KG1 (cell line): ENCODE results near the gene GSC2.

Experiments used
- DNase-seq: peaks from one replicate; lab custom pipeline; 2025; lab: John Stamatoyannopoulos, UW

GSC2 gene

DNA sequence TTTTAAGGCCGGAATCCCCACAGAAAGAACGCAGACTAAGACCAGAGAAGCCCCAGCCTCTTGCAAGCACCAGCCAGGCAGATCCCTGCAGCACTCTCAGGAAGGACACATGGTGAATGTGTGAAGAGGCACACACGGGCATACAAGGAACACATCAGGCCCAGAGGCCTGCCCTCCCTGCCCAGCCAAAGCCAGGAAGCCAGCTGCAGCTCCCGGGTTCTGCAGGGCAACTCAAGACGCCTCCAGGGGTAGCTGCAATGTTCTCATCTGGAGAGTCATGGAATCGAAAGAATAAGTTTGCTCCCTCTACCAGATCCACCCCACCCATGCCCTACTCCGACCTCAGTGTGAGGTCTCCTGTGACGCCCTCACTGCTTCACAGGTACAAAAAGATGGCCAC, 30.1 kb downstream of the GSC2 start:
- DNase-seq, result no peak

DNA sequence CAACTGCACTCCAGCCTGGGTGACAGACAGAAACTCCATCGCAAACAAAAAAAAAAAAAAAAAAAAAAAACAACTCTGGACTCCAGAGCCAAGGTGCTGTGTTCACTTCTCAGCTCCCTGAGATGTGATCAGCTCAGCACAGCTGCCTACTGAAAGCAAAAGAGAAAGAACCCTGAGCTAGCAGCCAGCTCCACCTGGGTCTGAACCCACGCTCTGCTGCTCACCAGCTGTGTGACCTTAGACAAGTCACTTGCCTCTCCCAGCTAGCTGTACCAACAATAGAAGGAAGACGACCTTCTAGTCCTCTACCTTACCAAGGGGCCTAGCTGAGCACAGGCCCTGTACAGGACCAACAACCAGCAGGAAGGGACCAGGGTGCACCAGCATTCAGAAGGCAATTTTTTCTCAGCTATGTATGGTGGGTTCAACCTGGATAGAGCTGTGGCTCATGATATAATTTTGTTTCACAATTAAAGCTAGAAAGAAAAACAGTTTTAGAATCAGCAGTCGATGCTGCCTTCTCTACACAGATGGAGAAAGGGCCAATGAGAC, 31.7 kb downstream of the GSC2 start:
- no peak for DNase-seq

DNA sequence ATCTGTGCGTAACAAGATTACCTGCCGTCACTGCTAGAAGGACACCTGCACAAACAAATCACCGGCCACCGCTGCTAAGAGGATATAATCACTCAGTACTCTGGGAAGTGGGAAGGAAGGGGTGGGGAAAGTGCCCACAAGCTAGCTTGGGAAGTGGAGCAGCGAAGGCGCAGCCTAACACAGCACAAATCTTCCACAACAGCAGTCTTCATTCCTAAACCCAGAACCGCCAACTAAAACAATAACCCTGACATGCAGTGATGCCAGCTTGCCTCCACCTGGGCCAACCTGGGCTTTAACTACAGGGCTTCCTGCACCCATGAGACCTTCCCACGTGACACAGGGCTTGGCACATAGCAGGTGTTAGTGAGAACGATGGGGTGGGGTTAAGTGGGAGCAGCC, 33.0 kb downstream of the GSC2 start:
- no peak for DNase-seq

DNA sequence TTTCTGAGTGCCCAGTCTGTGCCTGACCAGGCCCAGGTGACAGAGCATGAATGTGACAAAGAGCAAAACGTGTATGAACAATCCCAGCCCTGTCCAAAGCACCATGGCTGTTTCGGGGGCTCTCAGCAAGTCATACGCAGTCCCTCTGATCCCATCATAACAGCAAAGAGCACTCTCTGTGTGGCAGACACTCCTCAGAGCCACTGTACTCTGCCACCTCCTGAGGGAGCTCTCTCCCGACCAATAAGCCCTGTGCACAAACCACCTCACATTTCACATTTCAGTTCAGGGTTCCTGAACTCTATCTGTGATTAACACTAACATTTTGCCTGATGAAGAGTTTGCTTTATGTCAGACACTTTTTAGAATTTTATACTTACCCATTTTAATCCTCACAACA, 34.5 kb downstream of the GSC2 start:
- DNase-seq, result no peak

DNA sequence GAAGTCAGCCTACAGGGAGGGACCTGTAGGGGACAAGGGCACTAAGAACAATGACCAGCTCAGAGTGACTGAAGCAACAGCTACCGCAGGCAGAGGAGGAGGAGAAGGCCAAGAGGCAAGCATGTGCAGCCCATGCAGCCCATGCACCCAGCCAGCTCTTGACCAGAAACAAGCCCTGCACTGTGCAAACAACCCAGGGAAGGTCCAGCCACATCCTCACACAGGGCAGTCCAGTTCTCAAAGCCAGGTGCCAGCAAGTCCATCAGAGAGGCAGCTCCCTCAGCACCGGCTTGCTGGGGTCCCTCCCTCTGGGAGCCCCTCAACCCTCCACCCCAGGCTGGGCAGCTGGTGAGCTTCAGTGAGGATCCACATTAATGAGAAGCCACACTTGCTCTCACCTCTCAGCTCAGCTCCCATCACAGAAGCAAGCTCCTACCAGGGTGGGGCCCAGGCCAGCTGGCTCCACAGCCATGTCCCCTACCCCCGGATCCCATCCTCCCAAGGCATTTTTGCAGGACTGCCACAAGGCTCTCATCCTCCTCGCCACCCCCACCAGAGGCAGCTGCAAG, 35.0 kb downstream of the GSC2 start:
- no peak for DNase-seq

DNA sequence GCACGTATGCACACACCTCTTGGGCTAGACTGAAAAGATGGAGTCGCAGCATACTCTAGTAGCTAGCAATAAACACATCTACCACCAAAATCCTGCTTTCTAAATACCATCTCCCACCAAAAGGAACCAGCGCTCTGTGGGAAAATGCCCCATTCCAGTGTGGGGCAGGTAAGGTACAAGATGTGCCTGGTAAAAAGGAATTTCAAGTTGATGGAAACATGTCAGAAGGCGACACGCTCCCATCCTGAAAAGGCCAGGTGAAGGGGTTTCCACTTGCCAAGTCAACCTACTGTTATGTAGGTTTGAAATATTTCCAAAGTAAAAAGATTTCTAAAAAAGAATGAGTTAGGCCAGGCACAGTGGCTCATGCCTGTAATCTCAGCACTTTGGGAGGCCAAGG, 36.7 kb downstream of the GSC2 start:
- DNase-seq, result no peak

DNA sequence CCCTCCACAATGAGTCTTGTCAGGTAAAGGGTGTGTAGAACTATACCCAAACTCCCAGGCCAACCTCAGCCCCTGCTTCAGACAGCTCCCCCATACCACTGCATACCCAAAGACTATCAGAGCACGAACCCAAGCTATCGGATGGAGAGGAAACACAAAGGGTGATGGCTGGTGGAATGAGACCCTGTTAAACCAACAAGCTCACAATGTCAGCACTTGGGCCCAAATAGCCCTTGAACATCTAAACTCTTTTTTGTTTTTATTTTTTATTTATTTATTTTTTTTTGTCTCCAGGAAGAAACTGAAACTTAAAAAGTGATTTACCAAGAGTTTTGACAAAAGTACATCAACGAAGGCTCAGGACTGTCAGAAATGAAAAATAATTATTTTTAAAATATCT, 38.5 kb downstream of the GSC2 start:
- no peak for DNase-seq

DNA sequence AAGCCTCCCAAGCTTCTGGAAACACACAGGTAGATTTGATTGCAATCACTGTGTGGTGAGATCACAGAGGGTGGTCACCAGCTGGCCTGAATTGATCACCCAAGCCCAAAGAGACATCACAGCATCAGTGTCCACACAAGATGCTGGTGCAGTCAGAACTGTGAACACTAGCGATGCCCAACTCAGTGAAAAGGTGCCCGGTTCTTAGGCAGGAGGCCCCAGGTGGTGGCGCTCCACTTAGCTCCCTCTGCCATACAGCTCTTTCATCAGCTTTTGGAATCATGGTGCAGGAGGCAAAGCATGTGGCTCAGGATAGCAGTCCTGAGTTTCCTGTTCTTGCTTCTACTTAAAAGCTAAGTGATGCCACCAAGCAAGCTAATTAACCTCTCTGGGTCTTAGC, 39.0 kb downstream of the GSC2 start:
- DNase-seq, result no peak

DNA sequence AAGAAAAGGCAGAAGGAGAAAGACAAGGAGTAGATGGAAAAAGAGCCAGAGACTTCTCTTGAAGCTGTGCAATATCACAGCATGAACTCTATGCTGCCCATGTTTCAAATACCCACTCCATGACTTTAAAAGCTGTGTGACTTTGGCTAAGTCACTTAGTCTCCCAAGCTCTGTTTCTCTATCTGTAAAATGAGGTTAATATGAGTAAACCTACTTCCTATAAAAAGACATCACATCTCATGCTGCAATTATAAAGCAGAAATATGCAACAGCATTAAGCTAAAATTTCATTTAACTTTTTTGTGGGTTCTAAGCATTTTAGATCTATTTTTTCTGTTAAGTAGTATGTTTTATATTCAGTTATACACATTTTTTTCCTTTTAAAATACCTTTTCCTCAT, 39.4 kb downstream of the GSC2 start:
- no peak for DNase-seq

DNA sequence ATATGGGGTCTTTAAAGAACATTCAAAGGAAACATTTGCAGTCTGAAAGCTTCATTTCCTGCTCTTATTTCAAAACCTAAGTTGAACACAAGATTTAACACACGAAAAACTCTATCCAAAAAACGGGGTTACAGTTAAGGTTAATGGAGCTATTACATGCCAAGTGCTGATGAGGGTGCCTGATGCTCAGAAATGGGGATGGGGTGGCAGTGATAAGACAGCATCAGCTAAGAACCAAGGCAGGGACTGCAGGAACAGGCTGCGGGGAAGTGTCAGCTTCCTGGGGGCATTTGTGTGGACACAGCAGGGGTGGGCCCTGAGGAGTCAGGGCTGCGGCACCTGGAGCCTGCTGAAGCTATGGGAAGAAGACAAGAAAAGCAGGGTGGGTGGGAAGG, 40.0 kb downstream of the GSC2 start:
- no peak for DNase-seq

DNA sequence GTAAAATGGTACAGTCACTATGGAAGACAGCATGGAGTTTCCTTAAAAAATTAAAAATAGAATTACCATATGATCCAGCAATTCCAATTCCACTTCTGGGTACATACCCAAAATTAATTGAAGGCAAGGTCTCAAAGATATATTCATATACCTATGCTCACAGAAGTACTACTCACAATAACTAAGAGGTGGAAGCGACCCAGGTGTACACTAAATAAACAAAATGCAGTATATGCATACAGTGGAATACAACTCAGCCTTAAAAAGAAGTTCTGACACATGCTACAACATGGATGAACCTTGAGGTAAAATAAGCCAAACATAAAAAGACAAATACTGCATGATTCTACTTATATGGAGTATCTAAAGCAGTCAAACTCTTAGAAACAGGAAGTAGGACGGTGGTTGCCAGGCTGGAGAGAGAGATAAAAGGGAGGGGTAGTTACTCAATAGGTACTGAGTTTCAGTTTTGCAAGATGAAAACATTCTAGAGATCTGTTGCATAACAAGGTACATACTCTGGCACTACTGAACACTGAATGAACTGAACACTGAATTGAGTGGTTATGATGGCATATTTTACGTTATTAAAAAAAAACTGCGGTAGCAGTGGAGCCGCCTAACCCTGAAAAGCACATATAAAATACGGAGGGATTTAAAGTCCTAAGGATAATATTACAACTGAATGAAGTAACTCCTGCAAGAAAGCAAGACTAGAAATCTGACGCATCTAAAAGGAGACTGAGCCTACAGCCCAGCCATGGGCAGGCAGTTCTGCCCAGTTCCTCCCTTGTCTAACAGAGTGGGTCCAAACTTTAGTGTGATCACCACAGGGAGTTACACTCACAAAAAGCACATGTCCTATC, 40.7 kb downstream of the GSC2 start:
- peak; percentile 47 for DNase-seq

DNA sequence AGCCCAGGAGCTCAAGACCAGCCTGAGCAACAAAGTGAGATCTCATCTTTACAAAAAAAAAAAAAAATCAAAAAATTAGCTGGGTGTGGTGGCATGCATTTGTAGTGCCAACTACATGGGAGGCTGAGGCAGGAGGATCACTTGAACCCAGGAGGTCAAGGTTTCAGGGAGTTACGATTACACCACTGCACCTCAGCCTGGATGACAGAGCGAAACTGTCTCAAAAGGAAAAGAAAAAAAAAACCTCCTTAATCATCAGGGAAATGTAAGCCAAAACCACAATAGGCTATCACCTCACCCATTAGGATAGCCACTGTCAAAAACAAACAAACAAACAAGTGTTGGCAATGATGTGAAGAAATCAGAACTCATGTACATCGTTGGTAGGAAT, 41.3 kb downstream of the GSC2 start:
- no peak for DNase-seq

DNA sequence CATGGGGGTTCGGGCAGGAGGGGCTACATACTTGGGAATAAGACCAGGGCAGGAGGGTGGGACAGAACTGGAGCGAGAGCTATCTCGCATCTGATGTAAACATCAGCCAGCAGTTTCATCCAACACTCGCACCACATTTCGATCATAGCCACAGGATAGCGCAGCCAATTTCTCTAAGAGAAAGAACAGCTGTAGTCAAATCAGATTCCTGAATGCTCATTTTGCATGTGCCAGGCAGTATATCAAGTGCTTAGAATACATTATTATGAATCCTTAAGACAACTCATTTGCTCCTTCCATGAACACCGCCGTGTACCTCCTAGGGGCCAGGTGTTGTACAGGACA, 42.4 kb downstream of the GSC2 start:
- DNase-seq, result no peak

DNA sequence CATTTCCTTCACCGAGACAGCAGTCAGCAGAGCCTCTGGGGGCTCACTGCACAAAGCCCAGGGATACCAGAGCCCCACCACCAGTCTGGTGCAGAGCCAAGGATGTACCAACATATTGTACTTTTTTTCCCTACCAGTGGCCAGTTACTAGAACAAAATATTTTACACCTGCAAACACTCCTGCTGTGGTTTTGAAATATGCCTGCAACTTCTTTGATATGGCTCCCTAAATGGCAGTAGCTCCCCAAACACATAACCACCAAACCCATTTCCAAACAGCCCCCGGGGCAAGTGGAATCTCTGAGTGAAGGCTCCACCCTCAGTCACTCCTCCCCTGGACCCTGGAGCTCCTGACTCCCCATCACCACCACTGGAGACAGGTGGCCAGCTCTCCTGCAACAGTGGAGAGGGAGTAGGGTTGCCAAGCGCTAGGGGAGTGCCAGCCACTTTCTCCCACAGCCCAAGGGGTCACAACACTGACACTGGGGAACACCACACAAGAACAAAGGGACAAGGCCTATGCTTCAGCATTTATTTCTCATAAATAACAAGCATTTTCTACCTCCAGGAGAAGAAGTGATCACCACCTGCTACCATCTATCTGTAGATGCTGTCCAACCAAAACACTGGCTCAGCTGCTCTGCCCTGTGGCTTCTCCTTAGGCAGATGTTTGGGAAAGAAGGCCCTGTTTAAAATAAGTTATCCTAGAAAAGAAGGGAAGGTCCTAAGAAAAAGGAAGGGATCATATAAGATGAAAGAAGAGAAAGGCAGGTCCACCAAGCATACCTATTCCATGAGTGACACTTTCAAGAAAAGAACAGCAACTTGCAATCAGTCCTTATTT, 43.0 kb downstream of the GSC2 start:
- no peak for DNase-seq

DNA sequence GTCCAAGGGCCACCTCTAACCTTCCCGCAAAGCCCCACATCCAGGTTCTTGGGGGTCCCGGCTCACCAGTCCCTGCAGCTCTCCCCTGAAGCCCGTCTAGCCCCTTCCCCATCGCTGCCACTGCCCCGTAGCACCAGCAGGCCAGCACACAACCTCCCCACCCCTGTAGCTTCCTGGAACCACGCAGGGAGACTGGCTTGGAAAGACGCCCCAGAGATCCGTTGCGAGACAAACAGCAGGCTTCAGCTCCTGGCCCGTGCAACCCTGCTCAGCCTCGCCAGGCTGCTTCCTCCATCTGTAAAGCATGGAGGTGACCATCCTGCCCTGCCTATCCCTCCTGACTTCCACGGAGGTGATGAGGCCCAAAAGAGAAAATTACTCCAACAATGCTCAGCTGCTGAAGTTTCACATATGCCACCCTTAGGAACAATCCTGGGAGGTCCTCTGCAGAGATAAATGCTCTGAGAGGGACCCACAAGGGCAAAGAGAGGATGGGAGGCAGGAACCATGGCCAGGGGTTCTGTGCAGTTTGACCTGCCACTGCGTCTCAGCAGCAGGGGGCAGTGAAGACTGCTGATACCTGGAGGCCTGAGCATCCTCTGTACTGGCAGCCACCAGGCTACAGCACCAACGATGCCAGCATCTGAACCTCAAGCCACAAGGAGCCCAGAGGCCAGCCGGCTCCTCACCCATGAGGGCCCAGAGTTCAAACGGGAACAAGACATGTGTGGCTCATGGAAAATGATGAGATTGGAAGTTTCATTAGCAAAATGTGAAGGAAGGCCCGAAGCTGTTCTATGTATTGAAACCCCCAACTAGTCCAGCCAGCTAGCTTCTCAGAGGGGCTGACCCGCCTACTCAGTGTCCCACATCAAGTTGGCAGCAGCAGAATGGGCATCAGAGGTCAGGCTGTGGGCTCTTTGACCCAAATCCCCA, 44.0 kb downstream of the GSC2 start:
- DNase-seq, result no peak

DNA sequence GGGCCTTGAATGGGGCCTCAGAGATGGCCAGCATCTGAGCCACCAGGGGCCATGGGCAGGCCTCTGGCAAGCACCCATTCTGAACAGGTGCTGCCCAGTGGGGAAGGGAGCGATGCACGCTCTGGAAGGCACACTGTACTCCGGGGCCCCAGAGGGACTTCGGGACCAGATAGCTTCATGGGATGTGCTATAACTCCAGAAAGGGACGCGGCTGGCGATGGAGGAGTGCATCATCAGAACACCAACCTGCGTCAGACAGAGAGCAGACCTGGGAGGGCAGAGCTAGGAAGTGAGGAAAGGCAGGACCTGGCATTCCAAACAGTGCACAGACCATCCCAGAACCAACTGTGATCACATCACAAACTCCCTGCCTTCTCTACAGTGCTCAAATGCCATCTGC, 44.6 kb downstream of the GSC2 start:
- no peak for DNase-seq

DNA sequence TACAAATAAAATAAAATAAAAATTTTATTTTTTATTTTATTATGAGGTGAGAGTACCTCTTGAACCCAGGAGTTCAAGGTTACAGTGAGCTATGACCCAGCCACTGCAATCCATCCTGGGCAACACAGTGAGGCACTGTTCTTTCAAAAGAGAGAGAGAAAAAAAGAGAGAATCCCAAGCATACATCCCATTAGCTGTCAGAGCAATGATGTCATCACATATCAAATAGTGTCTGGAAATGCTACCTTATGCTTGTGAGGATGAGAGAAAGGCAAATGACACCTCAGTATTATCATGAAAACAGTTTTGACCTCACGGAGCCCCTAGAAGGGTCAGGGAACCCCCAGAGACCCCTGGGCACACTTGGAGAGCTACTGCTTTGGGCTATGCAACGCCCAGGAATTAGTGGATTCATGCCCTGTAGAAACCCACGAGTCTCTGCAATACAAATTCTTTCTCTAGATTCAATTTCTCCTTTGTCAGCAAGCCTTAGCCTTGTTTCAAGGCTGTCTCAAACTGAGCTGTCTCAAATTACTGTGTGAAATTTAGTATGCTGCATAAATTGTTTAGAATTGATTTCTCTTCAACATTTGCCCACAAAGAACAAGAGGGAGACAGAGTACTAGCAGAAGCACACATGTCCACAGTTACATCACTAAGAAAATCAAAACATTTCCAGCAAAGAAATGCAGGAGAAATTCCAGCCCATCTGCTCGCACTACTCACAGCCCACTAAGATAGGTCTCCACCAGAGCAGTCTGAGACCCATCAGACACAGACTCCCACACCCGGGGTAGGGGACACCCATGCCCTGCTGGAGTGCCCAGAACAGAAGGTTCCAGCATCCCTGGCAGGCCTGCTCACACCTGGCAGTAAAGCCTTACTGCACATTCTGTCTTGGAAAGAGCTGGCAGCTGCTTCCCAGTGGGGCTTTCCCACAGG, 45.9 kb downstream of the GSC2 start:
- no peak for DNase-seq

DNA sequence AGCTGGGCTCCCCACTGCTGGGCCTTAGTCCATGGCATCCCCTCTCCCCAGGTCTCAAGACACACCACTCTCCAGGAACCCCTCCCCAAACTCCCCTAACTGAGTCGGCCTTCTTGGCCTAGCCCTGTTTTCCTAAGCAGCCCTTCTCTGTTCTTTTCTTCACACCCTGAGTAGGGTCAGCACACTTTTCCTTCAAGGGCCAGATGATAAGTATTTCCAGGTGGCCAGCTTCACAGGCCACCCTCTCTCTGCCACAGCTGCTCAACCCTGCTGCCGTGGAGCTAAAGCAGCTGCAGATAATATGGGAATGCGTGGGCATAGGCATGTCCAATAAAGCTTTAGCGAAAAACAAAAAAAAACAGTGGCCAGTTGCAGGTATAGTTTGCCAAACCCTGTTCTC, 51.9 kb downstream of the GSC2 start:
- no peak for DNase-seq

DNA sequence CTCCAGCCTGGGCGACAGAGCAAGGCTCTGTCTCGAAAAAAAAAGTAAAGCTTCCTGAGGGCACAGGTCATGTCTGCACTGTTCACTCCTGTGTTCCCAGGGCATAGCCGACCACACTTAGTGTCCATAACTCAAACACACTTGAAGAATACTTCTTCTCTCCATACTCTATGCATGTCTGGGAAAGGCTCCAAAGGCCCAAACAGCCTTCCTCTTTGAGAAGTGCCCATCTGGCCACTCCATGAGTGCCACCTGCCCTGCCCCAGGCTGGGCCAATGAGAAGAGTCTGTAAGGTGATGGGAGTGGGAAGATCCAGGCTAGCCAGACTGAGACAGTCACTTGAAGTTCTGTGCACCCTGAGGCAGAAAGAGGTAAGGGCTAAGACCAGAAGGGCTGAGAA, 52.6 kb downstream of the GSC2 start:
- DNase-seq, result no peak
